ENCODE results near the gene POU6F1. TPM values are rescaled to one million over a fixed set of nuclear protein-coding genes. Genes with fewer than 3 reads are reported as not detected.

The POU6F1 gene
- total RNA-seq, 1 donor from 2014 or later = 16.5 TPM

GRCh38 chr12:51189790-51190355 is 28.0 kb downstream of the POU6F1 start:
- no peaks in the 10 kb centered on the region for H3K4me1 ChIP-seq
- TF ChIP-seq POLR2AphosphoS5 (IDR thresholded peaks at IDR 0.05; ENCODE audit: insufficient read depth in 1 of 2, low read depth in 1 of 2) (no peak), CTCF (IDR thresholded peaks at IDR 0.05) (no peak), POLR2A (IDR thresholded peaks at IDR 0.05) (no peak)
- no peak overlapping the region for H3K27ac ChIP-seq
- no peaks in the 10 kb centered on the region for H3K9me3 ChIP-seq
- no peaks in the 10 kb centered on the region for H3K27me3 ChIP-seq
- intact Hi-C loops (cut with DNase I) = no loop called here
- H3K36me3 ChIP-seq = peaks cover 0 to 15% of the 10 kb centered on the region in 2 donors
- no peak for DNase-seq (ENCODE audit: extremely low spot score in 2 of 2)
- no peak overlapping the region for H3K4me3 ChIP-seq

GRCh38 chr12:51188359-51189051 is 29.4 kb downstream of the POU6F1 start:
- TF ChIP-seq CTCF (IDR thresholded peaks at IDR 0.05) (no peak), POLR2A (IDR thresholded peaks at IDR 0.05) (no peak), POLR2AphosphoS5 (IDR thresholded peaks at IDR 0.05; ENCODE audit: insufficient read depth in 1 of 2, low read depth in 1 of 2) (no peak)
- peaks cover 0 to 15% of the 10 kb centered on the region in 2 donors for H3K36me3 ChIP-seq
- no peaks in the 10 kb centered on the region for H3K4me1 ChIP-seq
- intact Hi-C loops (cut with DNase I) = no loop called here
- no peak for DNase-seq (ENCODE audit: extremely low spot score in 2 of 2)
- H3K9me3 ChIP-seq = no peaks in the 10 kb centered on the region
- H3K4me3 ChIP-seq = no peak overlapping the region
- H3K27ac ChIP-seq = no peak overlapping the region
- H3K27me3 ChIP-seq = no peaks in the 10 kb centered on the region

- Histone ChIP-seq H3K4me3 (no peak overlapping the region), H3K4me1 (no peaks in the 10 kb centered on the region), H3K9me3 (no peaks in the 10 kb centered on the region), H3K36me3 (peaks cover 0 to 15% of the 10 kb centered on the region in 2 donors), H3K27me3 (no peaks in the 10 kb centered on the region), H3K27ac (no peak overlapping the region)
- TF ChIP-seq POLR2AphosphoS5 (IDR thresholded peaks at IDR 0.05; ENCODE audit: insufficient read depth in 1 of 2, low read depth in 1 of 2) = no peak
- no peak for DNase-seq (ENCODE audit: extremely low spot score in 2 of 2)
- intact Hi-C loops (cut with DNase I) = no loop called here
Observed at GRCh38 chr12:51187370-51187987, 30.4 kb downstream of the POU6F1 start.

GRCh38 chr12:51186465-51187085 is 31.3 kb downstream of the POU6F1 start:
- no peak overlapping the region for H3K4me3 ChIP-seq
- TF ChIP-seq CTCF (IDR thresholded peaks at IDR 0.05) (no peak), POLR2AphosphoS5 (IDR thresholded peaks at IDR 0.05; ENCODE audit: insufficient read depth in 1 of 2, low read depth in 1 of 2) (no peak), POLR2A (IDR thresholded peaks at IDR 0.05) (no peak)
- intact Hi-C loops (cut with DNase I) = no loop called here
- DNase-seq (ENCODE audit: extremely low spot score in 2 of 2) = no peak
- peaks cover 0 to 15% of the 10 kb centered on the region in 2 donors for H3K36me3 ChIP-seq
- no peaks in the 10 kb centered on the region for H3K27me3 ChIP-seq
- no peaks in the 10 kb centered on the region for H3K4me1 ChIP-seq
- no peaks in the 10 kb centered on the region for H3K9me3 ChIP-seq
- no peak overlapping the region for H3K27ac ChIP-seq

- Histone ChIP-seq H3K9me3 (no peaks in the 10 kb centered on the region), H3K4me1 (no peaks in the 10 kb centered on the region), H3K27ac (no peak overlapping the region), H3K27me3 (no peaks in the 10 kb centered on the region), H3K36me3 (peaks cover 0 to 5% of the 10 kb centered on the region in 2 donors), H3K4me3 (no peak overlapping the region)
- no peak for DNase-seq (ENCODE audit: extremely low spot score in 2 of 2)
- TF ChIP-seq POLR2A (IDR thresholded peaks at IDR 0.05) (no peak), CTCF (IDR thresholded peaks at IDR 0.05) (no peak), POLR2AphosphoS5 (IDR thresholded peaks at IDR 0.05; ENCODE audit: insufficient read depth in 1 of 2, low read depth in 1 of 2) (no peak)
- intact Hi-C loops (cut with DNase I) = no loop called here
Observed at GRCh38 chr12:51185171-51185717, 32.6 kb downstream of the POU6F1 start.
